Right lobe of liver (tissue), 6 donors: Measurements from ENCODE around the gene PPP1R15B. TPM values are rescaled to one million over a fixed set of nuclear protein-coding genes. Genes with fewer than 3 reads are reported as not detected.

Experiments
- ATAC-seq, 4 donors: fragments of 200-7000 bp; cut with Tn5 transposase; one replicate each; pipeline ENCODE4 v1.9.1; 2020; ENCODE audit warnings: mild to moderate bottlenecking in 4 of 4, moderate library complexity in 4 of 4
- DNase-seq, 3 donors: peaks; one replicate each; pipeline ENCODE4 v3.0.0-alpha.2; 2020
- H3K27ac ChIP-seq, 3 donors: fragments of 200-600 bp; one replicate each; pipeline ENCODE4 v1.8.0; 2022
- H3K27me3 ChIP-seq, 2 donors: fragments of 200-600 bp; one replicate each; pipeline ENCODE4 v1.8.0; 2022
- H3K36me3 ChIP-seq, 4 donors: fragments of 200-600 bp; sonication (generic) in 1 of 4; one replicate each; pipeline versions ENCODE4 v1.5.1 to v1.8.0; 2017 to 2022; ENCODE audit warnings: control low read depth in 1 of 4
- H3K4me1 ChIP-seq, 4 donors: fragments of 200-600 bp; sonication (generic) in 1 of 4; one replicate each; pipeline versions ENCODE4 v1.5.1 to v1.8.0; 2017 to 2022; ENCODE audit warnings: control low read depth in 1 of 4
- H3K4me3 ChIP-seq, 3 donors: fragments of 200-600 bp; one replicate each; pipeline ENCODE4 v1.8.0; 2022
- H3K9me3 ChIP-seq, 4 donors: fragments of 200-600 bp; sonication (generic) in 1 of 4; one replicate each; pipeline versions ENCODE4 v1.5.1 to v1.8.0; 2017 to 2022; ENCODE audit warnings: control low read depth in 1 of 4
- POLR2A ChIP-seq: fragments of 450-650 bp; IDR thresholded peaks from one replicate; pipeline ENCODE4 v1.6.1; 2017; ENCODE audit warnings: antibody characterized with exemption, mild to moderate bottlenecking
- WGBS: methylation state at CpG from one replicate; pipeline ENCODE4 v1.1.6; 2018; ENCODE audit warnings: low coverage, low lambda C conversion rate; ENCODE audit not compliant: insufficient coverage; ENCODE audit errors: missing lambda C conversion rate; 5-methylcytosine and 5-hydroxymethylcytosine counted together
- intact Hi-C, 2 donors: fragments of 100-400 bp; cut with DNase I; formaldehyde crosslinking; loops; one replicate each; pipeline versions ENCODE4 v1.11.2 to v1.14.1; 2022
- total RNA-seq, 6 experiments: library from RNA; depleted of rRNA in 2 of 6; stranded (reverse); fragments of >200 nt in 2 of 6; fragmentation: NEBNext Ultra II Directional in 3 of 6; extraction: Animal tissue kit (Norgen Biotek cat#: 25700) in 3 of 6; gene quantifications; one replicate each; pipeline versions ENCODE4 v1.1.0 to v1.2.4, GENCODE V29; 2016 to 2023
- TF ChIP-seq, protein P1 (sequence below), 4 donors: fragments of 200-600 bp in 3 of 4; fragments of 450-650 bp in 1 of 4; IDR thresholded peaks; one replicate each; pipeline versions ENCODE4 v1.5.1 to v1.8.0; 2016 to 2022; ENCODE audit warnings: antibody characterized with exemption in 4 of 4, mild to moderate bottlenecking in 2 of 4
- donor health status: DM: no; HTN: yes; CAD: no.
- donor health status: DM: no; HTN: no; CAD: no.
- donor health status: DM: no; HTN: no; CAD: no.
- donor health status: DM: no; HTN: yes; CAD: no.
- donor health status: DM: no; HTN: yes; CAD: no.

Gene PPP1R15B
- total RNA-seq, 6 experiments from 2014 or later = 28.6 to 43.6 (median 34.3) TPM

DNA sequence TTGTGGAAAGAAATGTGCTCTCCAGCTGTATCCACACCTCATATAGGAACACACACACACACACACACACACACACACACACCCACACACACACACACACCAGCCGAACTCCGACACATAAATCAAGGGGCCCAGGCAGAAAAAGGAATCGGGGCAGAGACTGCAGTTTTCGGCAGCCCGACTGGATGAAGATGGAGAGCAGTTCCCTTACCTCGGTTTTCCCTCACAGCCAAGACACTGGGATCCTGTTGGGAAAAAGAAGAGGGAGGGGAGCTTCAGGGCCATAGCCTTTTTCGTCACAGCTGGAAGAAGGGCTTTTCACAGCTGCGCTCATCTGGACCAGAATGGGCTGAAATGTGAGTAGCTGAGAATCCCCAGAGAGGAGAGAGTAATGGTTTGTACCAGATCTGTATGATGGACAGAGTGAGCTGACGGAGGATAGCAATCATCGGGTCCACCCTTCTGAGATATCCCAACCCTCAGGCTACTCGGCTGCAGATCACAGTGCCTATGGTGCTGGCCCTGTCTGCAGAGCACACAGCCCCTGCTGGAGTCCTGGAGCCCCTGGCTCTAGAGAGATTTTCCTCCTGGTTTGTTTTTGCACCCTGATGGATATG lies 45.3 kb upstream of the PPP1R15B start:
- no peak for ATAC-seq
- H3K27ac ChIP-seq = no peak overlapping the region
- whole genome bisulfite sequencing = 58% methylated on average over 5 of the region's 11 CpGs

DNA sequence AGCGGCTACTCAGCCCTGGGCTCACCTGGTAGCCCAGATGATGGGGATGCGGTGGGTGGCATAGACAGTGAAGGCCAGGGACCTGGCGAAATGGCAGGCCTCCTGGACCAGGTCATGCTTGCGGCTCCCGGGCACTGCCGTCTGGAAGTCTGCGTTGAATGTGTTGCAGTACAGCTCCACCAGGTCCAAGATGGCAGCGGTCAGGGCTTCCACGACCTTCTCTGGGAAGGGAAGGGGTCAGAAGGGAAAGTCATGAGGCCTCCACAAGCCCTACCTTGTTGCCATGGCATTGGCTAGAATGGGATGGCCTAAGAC lies 44.2 kb upstream of the PPP1R15B start:
- ATAC-seq (no peak), DNase-seq (no peak)
- Histone ChIP-seq H3K4me3 (no peak overlapping the region), H3K4me1 (peaks cover 0 to 13% (median 6%) of the 10 kb centered on the region in 4 donors), H3K27ac (no peak overlapping the region), H3K9me3 (no peaks in the 10 kb centered on the region), H3K36me3 (peaks cover 0 to 7% (median 0%) of the 10 kb centered on the region in 4 donors), H3K27me3 (no peaks in the 10 kb centered on the region)
- WGBS = 80% methylated on average over 1 of the region's 9 CpGs
- no peak for TF ChIP-seq POLR2A
- TF ChIP-seq, protein P1, sequence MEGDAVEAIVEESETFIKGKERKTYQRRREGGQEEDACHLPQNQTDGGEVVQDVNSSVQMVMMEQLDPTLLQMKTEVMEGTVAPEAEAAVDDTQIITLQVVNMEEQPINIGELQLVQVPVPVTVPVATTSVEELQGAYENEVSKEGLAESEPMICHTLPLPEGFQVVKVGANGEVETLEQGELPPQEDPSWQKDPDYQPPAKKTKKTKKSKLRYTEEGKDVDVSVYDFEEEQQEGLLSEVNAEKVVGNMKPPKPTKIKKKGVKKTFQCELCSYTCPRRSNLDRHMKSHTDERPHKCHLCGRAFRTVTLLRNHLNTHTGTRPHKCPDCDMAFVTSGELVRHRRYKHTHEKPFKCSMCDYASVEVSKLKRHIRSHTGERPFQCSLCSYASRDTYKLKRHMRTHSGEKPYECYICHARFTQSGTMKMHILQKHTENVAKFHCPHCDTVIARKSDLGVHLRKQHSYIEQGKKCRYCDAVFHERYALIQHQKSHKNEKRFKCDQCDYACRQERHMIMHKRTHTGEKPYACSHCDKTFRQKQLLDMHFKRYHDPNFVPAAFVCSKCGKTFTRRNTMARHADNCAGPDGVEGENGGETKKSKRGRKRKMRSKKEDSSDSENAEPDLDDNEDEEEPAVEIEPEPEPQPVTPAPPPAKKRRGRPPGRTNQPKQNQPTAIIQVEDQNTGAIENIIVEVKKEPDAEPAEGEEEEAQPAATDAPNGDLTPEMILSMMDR (IDR thresholded peaks at IDR 0.05) = no peak
- intact Hi-C loops = no loop called here

More for the DNA sequence above, 45.3 kb upstream of the PPP1R15B start:
- H3K9me3 ChIP-seq = no peaks in the 10 kb centered on the region
- H3K4me1 ChIP-seq = peaks cover 0 to 1% (median under 1%) of the 10 kb centered on the region in 4 donors
- intact Hi-C loops = no loop called here
- DNase-seq = no peak
- H3K36me3 ChIP-seq = peaks cover 0 to 7% (median 0%) of the 10 kb centered on the region in 4 donors
- no peaks in the 10 kb centered on the region for H3K27me3 ChIP-seq
- H3K4me3 ChIP-seq = no peak overlapping the region
- TF ChIP-seq POLR2A = no peak
- TF ChIP-seq, protein P1 (IDR thresholded peaks at IDR 0.05) = no peak

DNA sequence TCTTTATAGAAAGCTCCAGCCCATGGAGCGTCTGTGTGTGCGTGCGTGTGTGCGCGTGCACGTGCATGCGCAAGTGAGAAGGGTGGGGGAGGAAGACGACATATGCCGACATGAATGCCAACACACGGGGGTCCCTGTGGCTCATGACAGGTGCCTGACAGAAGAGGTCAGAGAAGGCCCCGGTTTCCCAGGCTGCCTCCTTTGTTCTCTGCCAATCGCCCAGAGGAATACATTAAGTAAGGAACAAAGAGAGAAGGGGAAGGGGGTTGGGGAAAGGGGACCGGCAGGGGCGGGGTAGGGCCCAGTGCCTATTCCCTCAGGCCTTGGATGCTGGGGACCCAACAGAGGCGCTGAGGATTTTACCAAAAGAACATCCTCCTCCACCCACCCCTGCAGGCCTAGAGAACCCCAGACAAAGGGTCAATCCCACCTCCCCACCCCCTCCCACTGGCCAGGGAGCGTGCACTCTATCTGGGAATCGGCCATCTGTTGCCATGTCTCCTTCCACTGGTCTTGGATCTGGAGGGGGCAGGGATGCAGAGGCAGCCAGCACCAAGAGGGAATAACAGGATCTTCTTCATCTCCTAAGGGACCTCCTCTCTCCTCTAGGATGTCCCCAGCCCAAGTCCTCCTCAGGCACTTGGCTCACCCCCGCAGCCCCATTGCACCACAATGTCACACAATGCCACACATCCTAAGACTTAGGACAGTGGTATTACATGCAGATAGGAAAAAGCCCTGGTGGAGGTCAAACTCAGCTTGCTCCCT lies 43.6 kb upstream of the PPP1R15B start:
- H3K9me3 ChIP-seq = no peaks in the 10 kb centered on the region
- peaks cover 0 to 7% (median 0%) of the 10 kb centered on the region in 4 donors for H3K36me3 ChIP-seq
- peaks cover 0 to 15% (median 7%) of the 10 kb centered on the region in 4 donors for H3K4me1 ChIP-seq
- no peaks in the 10 kb centered on the region for H3K27me3 ChIP-seq
- H3K27ac ChIP-seq = no peak overlapping the region
- no peak for DNase-seq
- TF ChIP-seq POLR2A = no peak
- TF ChIP-seq, protein P1 (IDR thresholded peaks at IDR 0.05) = no peak
- intact Hi-C loops = no loop called here
- ATAC-seq = no peak
- 83% methylated on average over 13 of the region's 18 CpGs for WGBS
- H3K4me3 ChIP-seq = no peak overlapping the region

DNA sequence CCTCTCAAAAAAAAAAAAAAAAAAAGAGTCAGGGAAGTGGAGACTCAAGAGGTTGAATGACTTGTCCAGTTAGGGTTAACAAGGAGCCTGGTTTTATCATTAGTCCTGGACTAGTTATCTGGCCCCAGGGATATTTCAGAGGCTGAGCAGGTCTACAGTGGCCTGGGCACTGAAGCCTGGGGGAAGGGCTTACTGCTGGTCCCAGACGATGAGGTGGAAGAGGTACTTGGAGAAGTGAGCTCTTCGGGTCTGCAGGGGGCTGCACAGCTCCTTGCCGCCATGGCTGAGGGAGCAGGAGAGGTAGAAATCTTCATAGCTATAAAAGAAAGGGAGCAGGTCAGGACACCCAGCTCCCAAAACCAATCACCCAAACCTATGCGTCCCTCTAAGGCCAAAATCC lies 42.9 kb upstream of the PPP1R15B start:
- TF ChIP-seq POLR2A = no peak
- TF ChIP-seq, protein P1 (IDR thresholded peaks at IDR 0.05) = no peak
- Histone ChIP-seq H3K36me3 (peaks cover 0 to 5% (median 0%) of the 10 kb centered on the region in 4 donors), H3K9me3 (no peaks in the 10 kb centered on the region), H3K27me3 (no peaks in the 10 kb centered on the region), H3K4me3 (no peak overlapping the region), H3K4me1 (peaks cover 0 to 15% (median 7%) of the 10 kb centered on the region in 4 donors), H3K27ac (no peak overlapping the region)
- no peak for DNase-seq
- no CpG with 5 or more reads among the region's 4 CpGs for WGBS
- no peak for ATAC-seq
- intact Hi-C loops = no loop called here
